Activated CD4-positive, alpha-beta T cell treated with anti-CD3 and anti-CD28 coated beads, Interleukin-2, Interleukin-6, amounts not matched to agents 100 ng/mL and 50 ng/mL, durations not matched to agents 16 hours and 8 hours (primary cell): ENCODE data around the gene IL19.
A peak's percentile ranks its signal among the peaks of the same experiment; 100 is the strongest.

Experiments
- DNase-seq: peaks from one replicate; pipeline ENCODE4 v3.0.0-alpha.2; 2020

IL19 gene, protein sequence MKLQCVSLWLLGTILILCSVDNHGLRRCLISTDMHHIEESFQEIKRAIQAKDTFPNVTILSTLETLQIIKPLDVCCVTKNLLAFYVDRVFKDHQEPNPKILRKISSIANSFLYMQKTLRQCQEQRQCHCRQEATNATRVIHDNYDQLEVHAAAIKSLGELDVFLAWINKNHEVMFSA

DNA sequence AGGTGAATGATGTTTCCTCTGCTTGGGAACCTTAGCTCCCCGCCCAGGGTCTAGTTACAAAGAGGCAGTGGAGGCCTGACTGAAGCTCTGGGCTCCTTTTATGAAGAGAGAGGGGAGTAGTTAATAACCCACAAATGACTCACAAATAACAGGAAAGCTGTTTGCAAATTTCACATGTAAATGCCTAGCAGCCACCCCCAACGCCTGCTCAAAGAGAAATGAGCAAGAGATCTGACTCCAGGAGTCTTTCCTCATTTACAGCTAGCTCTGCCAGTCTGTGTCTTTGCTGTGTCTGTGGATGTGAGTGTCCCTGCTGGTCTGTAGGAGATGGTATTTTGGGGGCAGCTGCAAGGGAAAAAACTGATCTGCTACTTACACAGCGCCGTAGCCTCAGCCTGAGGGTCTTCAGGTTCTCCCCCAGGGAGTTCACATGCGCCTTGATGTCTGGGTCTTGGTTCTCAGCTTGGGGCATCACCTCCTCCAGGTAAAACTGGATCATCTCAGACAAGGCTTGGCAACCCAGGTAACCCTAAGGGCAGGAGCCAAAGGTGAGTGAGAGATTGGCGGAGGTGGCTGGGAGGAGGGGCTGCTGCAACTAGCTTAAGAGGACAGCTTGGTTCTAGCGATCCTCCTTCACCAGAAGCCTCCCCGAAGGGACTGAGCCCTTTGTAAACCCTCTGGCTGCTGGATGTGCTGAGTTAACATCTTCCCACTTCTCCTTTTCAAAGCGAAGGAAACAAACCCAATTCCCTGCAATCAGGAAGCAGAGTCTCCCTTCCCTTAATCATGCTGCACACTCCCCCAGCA, at the start of gene IL19:
TSS of gene IL19 (plus strand) at position 243 of the 807 bp plus-strand sequence. CDS start 65,890 bp downstream, outside the sequence.
- no peak for DNase-seq

GRCh38 chr1:206721454-206721853, 49.1 kb upstream of the IL19 start:
- no peak for DNase-seq

DNA sequence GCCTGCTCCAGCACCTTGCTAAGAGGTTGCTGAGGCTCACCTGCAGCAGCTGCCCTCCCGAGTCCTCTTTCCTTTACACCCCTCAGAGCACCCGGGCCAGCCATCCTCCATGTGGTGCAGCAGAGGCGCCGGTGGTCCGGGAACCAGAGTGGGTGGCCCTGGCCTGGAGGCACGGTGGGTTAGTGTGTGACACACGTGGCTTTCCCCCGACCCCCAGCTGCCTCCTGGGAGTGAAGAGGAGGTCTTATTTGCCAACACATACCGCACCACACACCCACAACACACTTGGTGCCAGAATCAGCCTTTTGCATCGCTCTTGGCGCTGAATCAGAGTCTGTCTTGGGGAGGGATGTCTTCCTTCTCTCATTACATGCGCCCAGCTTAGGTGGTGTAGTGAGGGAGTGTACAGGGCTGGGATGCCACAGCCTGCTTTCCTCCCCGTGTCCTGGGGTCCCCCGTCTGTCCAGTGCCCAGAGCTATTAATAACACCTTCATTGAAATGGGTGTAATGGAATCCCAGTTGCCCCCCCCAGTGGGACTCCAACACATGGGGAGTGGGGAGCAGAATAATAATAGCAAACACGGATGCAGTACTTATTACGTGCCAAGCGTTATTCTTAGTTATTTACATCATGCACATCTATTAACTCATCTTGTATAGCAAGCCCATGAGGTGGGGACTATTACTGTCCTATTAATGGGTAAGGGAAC, 47.7 kb upstream of the IL19 start:
- DNase-seq: no peak

DNA sequence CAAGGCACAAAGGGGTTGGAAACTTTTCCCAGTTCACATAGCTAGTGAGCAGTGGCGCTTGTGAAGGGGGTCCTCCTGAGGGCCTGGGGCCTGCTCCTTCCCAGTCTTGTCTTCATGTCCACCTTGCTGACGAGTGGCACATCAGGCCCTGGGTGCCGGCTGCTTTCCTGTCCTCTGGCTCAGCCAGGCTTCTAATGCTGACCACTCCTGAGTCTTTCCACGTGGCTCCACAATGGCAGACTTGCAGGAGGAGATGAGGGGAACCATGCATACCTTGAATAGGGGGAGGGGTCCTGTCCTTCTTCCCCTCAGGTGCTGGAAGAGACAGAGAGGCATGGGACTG, 47.1 kb upstream of the IL19 start:
- no peak for DNase-seq

DNA sequence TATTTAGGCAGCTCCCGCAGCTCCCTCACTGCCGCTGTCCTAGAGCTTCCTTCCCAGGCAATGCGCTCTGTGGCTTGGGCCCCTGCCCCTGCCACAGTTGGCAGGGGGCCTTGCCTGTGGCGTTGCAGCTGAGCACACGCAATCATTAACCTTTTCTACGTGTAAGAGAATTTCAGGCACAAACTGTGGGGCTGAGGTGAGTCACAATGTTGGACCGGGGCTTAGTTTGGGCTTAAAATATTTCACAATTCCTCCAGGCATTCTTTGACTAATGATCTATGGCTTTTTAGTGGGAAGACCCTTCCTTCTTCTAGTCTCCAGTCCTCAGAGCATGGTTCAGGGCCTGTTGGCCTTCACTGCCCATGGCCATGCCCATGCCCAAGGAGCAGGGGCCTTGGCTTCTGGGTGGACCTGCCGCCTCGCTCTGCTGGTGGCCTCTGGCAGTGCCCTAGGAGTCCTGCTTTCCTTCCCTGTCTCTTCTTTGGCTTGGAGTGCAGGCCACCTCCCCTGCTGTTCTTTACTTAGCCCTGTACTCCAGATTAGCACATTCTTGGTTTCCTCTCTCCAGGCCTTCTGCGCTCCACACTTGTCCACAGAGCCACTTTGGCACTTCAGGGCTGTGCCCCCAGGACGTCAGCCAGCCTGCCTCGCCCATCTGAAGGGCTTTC, 46.6 kb upstream of the IL19 start:
- no peak for DNase-seq

DNA sequence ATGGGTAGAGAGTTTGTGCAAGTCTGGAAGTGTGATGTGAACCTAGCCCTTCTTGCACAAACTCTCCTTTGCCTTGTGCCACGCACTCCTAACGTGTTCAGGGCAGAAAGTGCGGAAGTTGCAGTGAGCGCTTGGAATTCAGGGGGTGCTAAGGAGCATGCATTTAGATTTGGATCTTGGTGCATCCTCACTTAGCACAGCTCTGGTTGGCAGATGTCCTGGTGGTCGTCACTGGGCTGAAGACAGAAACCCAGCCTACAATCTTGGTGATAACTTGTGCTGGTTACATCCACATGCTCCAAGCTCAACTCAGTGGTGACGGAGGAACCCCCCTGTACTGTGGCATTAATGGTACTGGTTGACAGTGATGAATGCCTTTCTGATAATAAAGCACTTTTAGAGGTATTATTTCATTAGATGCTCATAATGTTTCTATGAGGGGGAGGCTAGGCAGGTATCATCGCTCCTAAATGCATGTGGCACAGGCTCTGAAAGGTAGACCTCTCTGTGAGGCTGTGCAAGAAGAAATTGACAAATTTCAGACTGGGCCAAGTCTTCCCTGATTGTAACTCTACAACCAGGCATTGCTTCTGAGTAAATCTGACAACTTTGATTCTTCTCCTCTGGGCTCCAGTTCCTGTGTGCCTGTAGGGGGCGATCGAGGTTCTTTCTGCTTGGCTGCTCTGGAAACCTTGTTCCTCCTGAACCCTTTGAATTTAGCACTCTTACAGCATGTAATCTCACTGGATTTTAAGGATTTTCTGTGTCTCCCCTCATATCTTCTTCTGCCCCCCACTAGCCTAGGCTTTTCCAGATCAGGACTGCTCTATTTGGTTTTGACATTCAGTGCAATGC, 45.2 kb upstream of the IL19 start:
- DNase-seq: peak; percentile 70

DNA sequence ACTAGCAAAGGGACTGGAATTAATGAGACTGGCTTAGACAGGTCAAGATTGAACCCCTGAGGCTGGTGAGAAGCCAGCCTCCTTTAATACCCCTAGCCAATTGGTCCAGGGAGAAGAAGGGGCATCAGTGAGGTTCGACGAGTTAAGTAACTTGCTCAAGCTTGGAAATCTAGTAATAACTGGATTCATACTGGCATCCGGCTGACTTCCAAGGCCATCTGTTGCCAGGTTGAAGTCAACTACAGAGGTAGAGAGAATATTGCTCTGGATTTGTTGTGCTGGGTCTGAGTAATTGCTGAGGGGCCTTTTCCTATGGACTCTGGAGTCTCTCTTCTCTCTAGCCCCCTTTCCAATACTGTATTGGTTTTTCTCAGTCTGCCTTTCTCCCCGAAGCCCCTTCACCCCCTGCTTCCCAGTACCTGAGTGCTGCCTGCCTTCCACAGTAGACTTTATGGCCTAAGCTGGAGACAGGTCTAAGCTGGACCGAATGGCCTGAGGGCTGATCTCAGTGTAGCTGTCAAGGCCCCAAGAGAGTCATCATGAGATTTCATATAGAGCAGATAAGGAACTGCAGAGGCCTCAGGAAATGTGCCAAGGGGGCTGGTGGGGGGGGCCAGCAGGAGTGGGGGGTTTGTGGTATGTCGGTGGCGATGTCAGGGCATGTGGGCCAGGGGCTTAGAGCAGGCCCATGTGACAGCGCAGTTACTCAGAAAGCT, 42.4 kb upstream of the IL19 start:
- no peak for DNase-seq

DNA sequence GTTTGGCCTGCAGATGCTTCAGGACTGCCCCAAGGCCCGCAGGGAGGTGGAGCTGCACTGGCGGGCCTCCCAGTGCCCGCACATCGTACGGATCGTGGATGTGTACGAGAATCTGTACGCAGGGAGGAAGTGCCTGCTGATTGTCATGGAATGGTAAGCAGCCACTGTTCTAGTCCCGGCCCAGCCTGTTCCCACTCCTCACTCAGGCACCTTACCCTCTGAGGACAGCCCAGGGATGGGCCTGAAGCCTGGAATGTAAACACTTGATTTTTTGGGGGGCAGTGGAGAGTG, 41.9 kb upstream of the IL19 start:
- DNase-seq: no peak

GRCh38 chr1:206729050-206729449, 41.5 kb upstream of the IL19 start:
- DNase-seq: no peak

GRCh38 chr1:206729507-206729906, 41.1 kb upstream of the IL19 start:
- DNase-seq: no peak

DNA sequence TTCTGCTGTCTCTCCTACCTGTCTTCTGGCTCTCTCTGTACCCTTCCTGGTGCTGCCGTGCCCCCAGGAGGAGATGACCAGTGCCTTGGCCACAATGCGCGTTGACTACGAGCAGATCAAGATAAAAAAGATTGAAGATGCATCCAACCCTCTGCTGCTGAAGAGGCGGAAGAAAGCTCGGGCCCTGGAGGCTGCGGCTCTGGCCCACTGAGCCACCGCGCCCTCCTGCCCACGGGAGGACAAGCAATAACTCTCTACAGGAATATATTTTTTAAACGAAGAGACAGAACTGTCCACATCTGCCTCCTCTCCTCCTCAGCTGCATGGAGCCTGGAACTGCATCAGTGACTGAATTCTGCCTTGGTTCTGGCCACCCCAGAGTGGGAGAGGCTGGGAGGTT, 38.1 kb upstream of the IL19 start:
- no peak for DNase-seq

DNA sequence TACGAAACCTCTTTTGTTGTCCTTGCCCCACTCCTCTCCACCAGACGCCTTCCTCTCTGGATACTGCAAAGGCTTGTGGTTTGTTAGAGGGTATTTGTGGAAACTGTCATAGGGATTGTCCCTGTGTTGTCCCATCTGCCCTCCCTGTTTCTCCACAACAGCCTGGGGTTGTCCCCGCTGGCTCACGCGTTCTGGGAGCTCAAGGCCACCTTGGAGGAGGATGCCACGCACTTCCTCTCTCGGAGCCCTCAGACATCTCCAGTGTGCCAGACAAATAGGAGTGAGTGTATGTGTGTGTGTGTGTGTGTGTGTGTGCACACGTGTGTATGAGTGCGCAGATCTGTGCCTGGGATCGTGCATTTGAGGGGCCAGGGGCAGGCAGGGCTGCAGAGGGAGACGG, 37.6 kb upstream of the IL19 start:
- no peak for DNase-seq

- DNase-seq: peak; percentile 75
Observed at GRCh38 chr1:206734499-206735142, 36.0 kb upstream of the IL19 start.

DNA sequence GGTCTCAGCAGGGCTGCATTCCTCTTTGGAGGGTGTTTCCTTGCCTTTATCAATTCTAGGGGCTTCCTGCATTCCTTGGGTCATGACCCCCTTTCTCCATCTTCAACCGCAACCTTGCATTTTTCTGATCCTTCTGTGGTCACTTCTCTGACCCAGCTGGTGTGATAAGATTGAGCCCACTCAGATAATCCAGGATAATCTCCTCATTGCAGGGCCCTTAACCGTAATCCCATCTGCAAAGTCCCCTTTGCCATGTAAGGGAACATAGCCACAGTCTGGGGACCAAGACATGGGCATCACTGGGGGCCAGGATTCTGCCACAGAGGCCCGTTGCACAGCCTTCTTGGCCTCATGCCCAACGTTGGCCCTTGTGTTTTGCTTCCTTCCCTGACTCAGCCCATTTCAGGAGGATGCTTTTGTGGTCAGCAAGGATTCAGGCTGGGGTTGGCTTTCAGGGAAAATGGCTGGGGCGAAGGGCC, 35.0 kb upstream of the IL19 start:
- no peak for DNase-seq

GRCh38 chr1:206736878-206737728, 33.5 kb upstream of the IL19 start:
- peak; percentile 76 for DNase-seq

GRCh38 chr1:206737729-206738201, 32.8 kb upstream of the IL19 start:
- peak; percentile 71 for DNase-seq

GRCh38 chr1:206738370-206739366, 31.9 kb upstream of the IL19 start:
- no peak for DNase-seq

GRCh38 chr1:206739411-206740076, 31.0 kb upstream of the IL19 start:
- DNase-seq: peak; percentile 86
